ENCODE measurements around the gene EN2.
"Not testable (repeated sequence)": the region's sequence is repeated elsewhere in the genome, so short reads cannot be mapped to it uniquely, and the experiment has no call there.

EN2 gene

DNA sequence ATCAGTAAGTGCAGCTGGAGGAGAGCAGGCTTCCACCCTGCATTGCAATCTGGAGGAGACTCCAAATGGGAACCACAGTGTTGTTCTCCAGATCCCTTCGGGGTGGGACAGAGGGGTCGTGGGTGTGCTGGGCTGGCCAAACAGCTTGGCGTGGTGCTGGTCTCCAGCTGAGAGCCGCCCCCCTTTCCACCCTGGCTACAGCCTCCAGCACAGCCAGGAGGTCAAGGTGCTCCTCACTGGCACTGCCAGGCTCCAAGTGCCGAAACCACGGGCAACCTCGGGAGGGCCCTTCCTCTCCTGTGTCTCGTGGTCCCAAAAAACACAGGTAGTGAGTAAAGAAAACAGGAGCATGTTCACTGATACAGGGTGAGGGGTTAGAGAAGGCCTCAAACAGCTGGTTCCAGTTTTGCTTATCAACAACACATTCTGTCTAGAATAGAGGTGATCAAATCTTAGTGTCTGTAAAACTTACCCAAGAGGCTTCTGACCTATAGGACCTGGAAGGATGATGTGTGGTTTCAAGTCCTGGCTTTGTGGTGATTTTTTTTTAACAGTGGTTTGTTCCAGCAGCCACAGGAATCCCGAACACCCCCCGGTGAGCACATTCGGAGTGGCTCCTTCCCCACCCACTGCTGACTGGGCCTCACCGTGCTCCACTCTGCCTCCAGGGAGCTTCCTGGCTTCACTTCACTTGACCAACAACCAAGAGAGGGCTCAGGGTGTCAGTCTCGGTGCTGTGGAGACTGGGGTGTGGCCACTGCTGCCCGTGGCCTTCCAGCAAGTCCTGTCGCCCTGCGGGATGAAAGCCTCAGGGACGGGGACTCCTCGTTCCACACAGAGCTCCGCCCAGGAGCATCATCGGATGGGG, 31.2 kb upstream of the EN2 start:
- no peak for DNase-seq

DNA sequence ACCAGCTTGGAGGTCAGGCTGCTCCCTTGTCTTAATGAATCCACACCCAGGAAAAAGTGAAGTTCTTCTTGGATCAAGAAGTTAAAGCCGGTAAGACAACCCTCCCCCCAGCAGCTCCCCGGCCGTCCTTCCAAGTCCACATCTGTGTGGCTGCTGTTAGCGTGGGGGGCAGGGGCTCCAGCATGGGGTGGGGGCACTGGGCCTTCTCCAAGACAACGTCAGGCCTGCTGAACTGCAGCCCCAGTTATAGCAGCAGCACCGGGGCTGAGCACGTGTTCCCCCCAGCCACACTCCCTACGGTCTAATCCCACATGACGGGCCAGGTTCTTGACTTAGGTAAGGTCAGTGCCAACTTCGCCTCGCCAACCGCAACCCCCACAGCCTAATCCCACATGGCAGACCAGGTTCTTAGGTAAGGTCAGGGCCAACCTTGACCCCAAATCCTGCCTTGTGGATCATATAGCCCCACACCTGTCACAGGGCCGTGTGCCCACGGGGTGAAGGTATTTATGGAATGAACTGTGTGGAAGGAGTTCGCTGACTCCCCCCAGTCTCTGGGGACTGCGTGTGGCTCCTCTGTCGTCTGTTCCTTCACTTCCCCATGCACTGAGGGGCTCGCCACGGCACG, 30.4 kb upstream of the EN2 start:
- no peak for DNase-seq

DNA sequence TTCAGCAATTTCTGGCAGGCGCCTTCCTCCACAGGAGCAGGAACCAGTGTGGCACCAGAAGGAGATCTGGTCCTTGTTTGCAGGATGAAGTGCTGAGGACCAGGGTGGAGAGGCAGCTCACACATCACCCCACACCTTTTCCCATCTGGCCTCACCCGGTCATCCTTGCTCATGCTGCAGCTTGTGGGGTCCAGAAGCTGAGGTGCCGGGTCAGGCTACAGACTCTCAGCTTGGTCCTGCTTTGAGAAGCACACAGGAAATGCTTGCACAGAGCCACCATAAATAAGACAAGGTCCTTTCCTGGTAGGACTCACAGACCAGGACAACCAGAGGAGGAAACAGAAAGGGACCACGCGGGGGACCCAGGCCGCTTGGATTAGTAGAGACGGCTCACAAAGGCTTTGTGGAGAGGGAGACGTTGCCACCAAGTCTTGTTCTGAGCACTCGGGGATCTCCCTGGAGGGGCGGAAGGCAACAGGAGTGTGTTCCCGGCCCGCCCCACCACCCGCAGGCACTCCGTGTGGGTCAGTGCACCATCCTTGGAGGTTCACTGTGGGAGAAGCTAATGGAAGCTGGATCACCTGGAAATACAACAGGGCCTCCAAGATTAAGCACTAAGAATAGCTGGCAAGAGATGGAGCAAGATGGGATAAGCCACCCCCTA, 29.6 kb upstream of the EN2 start:
- DNase-seq = no peak

DNA sequence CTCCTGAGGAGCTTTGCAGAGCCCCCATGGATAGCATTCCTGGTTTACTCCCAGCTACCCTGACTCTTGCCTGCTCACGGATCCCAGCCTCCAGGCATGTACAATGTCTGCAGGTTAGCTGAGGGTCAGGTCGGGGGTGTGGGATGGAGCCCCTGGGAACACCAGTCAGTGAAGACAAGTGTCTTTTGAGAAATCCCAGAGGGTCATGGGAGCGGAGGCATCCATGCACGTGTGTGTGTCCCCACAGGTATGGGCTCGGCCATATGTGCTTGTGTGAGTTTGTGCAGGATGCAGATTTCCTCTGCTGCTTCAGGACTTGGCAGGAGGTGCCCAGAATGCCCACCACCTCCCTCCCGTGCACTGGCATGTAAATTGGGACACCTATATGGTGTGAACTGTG, 28.3 kb upstream of the EN2 start:
- no peak for DNase-seq

DNA sequence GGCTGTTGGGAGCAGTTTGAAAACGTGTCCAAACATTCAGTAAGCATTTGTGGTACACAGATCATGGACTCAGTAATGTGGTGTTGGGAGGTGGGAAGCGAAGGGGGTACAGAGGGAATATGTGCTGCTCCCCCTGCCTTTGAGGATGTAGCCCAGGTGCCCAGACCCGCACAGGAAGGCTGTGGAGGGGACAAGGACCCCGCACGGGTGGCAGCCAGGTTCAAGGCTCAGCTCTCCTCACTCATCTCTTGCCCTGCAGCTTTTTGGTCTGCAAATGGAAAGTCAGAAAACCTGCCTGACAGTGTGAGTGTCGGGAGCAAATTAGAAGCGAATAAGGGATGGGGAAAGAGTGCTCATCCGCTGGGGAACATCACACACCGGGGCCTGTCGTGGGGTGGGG, 27.3 kb upstream of the EN2 start:
- no peak for DNase-seq

DNA sequence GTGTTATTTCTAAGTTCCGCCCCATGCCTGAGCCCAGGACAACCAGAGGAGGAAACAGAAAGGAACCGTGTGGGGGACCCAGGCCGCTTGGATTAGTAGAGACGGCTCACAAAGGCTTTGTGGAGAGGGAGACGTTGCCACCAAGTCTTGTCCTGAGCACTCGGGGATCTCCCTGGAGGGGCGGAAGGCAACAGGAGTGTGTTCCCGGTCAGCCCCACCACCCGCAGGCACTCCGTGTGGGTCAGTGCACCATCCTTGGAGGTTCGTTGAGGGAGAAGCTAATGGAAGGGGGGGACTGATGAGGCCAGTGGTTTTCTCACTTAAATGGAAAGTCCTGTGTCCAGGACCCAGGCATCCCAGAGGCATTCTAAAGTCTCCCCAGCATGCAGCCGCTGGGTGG, 26.7 kb upstream of the EN2 start:
- DNase-seq = no peak

DNA sequence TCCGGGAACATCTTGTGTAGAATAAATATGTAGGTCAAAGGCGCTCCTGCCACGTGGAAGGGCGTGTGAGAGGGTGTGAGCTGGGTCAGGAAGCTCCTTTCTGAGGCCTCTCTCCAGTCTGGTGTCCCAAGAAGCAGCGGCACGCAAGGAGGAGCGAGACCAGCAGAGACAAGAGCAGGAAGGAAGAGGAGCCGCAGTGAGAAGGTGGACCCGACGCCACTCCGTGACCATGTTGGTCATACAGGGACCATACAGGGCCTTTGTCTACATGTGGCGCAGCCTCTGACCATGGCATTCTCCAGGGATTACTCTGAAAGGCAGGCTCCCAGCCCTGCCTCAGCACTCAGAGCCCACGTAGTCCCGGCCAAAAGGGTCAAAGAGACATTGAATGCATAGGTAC, 26.2 kb upstream of the EN2 start:
- no peak for DNase-seq

DNA sequence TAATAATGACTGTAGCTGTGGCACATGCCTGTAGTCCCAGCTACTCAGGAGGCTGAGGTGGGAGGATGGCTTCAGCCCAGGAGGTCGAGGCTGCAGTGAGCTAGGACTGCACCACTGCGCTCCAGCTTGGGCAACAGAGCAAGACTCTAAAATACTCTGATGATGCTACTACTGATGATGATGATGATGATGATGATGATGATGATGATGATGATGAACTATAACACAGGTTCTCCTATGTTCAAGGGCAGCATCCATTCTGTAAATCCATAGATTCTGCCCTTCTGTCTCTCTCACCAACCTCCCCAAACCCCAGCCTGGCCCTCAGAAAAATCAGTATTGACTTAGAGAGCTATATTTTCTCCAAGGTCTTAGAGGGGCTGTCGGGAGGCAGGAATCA, 22.8 kb upstream of the EN2 start:
- no peak for DNase-seq

DNA sequence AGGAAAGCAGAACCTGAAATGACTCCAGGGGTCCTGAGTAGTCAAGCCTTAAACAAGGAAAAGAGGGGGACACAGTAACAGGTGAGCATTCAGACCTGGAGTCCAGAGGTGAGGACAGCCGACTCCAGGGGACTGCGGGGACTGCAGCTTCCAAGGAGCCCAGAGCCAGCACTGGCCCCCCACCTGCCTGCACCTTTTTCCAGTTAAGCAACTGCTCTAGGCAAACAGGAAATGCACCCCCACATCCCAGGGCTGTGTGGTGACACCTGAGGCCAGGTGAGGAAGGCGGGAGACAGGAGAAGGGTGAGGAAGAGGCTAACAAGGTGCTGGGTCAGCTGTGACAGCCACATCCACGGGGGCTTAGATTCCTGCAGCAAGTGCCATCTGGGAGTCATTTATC, 20.1 kb upstream of the EN2 start:
- DNase-seq = no peak

DNA sequence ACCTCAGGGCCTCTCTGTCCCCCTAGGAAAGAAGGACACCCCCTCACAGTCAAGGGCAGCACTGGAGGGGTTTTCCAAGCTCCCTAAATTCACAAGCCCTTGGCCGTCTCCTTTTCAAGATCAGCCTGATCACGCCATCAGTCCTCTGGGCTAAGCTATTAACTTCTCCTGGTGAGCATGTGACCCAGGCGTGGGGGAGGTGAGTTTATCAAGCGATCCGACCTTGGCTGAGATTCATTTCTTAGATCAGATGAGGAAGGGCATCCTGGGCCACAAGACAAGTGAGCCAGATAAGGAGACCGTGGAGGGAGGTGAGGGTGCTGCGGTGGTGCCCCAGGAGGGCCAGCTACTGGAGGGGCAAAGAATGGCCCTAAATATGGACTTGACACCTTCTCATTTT, 19.2 kb upstream of the EN2 start:
- DNase-seq = no peak

DNA sequence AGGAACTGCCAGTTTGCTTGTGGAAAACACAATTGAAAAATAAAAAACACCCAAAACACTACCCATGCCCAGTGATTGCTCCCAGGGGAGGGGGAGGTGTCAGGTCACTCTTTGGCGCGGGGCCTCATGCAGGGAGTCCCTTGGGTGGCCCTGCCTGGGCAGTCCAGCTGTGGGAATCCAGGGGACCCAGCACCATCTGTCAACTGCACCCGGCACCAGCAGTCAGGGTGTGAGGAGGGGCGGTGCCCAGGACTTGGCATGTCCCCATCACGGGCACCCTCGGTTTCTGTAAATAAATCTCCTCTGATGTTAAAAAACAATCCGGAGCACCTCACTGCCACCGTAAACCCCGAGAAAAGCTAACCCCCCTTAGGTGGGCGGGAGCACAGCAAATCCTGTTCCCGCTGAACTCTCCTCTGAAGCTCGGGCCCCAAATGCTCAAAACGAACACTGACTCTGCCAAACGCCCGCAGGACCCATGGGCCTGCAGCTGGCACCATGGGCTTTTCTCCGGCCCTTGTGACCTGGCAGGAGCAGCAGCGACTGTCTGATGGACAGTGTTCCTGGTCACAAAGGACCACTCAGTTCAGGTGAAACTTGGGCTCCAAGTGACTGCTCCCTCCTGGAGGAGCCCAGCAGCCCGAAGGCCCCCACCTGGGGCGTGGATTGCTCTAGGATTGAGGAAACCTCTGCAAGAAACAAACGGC, 18.5 kb upstream of the EN2 start:
- no peak for DNase-seq

DNA sequence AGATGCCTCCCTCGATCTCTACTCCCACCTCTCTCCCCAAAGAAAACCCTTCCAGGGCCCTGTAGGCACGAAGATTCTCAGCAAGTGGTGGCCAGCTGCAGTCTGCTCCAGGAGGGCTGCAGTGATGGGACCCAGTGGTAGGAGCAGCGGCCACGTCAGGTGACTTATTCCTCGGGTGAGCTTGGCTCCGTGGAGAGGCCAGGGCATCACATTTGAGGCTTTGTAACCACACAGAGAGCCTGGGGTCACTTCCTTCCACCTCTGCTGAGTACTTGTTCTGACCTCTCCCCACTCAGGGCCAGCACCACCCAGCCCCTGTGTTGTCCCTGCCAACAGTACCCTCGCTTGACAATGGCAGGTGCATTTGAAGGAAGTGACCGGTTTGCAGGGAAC, 17.9 kb upstream of the EN2 start:
- DNase-seq = no peak

DNA sequence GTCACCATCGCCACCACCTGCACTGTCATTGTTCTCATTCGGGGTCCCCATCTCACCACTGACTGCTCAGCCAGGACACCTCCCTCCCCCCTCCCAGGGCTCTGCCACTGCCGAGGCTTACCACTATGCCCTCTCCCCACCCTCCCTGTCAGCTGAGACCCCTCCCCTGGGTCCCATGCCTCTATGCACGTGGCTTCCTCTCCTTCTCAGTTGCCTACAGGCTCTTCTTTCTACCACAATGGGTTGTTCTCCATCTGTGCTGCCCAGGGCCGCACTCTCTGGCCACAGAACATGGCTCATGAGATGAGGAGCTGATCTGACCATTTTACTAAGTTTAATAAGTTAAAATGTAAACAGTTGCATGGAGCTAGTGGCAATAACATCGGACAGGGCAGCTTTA, 16.1 kb upstream of the EN2 start:
- DNase-seq = no peak

DNA sequence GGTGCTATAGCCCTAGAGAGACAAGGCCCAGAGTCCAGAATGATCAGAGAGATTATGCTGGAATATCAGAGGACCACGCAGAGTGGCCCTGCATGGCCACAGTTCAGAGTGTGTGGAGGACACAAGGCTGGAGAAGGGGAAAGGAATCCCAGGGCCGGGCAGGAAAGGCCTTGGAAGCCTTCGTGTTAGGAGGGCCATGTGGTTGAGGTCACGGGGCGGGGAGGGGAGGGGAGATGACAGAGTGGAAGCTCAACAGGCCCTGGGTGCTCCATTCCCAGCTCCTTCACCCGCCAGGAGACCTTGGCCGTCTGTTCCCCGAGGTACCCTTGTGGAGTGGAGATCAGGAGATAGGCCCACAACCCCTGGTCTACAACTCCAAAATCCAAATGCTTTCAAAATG, 13.2 kb upstream of the EN2 start:
- no peak for DNase-seq

DNA sequence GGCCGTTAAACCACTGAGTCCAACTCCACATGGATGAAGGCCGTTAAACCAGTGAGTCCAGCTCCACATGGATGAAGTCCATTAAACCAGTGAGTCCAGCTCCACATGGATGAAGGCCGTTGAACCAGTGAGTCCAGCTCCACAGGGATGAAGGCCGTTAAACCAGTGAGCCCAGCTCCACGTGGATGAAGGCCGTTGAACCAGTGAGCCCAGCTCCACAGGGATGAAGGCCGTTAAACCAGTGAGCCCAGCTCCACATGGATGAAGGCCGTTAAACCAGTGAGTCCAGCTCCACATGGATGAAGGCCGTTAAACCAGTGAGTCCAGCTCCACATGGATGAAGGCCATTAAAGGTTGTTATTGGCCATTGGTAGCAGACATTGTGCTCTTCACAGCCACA, 12.3 kb upstream of the EN2 start:
- DNase-seq = not testable (repeated sequence)

DNA sequence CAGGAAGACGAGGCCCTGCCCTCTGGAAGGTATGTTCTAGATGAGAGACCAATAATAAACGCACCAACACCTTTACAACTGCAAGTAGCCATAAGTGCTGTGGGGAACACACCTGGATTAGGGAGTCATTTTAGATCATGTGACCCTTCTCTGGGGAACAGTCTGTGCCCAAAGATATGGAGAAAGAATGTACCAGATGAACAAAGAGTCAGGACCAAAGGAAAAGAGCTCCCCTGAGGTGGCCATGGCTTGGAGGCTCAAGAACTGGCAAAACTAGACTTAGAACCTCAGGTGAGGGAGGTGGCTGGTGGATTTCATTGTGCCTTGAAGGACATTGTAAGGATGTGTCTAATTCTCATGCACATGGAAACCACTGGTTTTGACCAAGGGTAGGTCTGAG, 10.3 kb upstream of the EN2 start:
- no peak for DNase-seq

DNA sequence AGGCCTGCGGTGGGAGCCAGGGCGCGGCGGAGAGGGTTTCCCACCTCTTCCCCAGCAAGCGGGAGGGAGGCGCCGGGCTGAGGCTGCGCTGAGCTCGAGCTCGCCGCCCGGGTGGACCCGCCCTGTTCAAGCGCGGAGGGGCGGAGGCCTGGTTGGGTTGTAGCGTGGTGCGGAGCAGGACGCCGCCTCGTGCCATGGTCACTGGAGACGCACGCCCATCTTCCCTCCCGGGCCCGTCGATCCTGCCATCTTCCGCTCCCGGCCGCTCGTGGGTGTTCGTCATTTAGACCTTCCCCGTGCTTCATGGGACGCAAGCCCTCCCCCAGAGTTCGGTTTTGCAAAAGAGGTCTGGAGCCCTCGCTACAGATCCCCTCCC, 9.3 kb upstream of the EN2 start:
- no peak for DNase-seq

DNA sequence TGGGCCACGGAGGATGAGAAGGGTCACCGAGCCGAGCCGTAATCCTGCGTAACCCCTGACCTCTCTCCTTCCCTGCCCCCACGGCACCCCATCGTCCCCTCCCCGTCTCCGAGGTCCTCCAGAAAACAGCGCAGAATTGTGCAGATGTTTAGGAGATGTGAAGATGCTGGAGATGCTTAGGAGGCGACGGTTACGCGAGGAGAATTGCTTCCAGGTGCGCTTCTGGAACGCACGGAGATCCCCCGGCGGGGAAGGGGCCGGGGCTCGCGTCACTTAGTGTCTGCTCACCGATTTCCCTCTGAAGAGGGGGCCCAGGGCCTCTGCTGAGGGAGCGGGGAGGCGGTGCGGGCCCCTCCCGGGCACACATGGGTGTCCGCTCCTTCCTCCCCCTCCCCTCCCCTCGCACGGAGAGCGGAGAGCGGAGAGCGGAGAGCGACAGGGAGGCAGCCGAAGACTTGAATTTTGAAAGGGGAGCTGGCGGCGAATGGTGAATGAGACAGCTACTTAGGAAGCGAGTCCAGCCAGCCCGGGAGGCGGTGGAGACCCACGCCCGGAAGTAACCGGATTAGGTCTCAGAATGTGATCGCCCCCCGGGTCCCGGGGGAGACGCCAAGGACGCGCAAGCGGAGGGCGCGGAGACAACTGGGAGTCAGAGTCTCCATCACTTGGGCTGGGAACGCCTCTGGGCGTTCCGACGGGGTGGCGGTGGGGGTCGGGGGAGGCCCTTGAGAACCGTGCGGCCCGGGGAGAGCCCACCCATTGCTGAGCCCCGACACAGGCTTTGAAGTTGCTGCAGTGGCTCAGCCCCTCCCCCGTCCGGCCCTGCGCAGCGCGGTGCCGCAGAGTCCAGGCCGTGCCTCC, 8.7 kb upstream of the EN2 start:
- DNase-seq = no peak

DNA sequence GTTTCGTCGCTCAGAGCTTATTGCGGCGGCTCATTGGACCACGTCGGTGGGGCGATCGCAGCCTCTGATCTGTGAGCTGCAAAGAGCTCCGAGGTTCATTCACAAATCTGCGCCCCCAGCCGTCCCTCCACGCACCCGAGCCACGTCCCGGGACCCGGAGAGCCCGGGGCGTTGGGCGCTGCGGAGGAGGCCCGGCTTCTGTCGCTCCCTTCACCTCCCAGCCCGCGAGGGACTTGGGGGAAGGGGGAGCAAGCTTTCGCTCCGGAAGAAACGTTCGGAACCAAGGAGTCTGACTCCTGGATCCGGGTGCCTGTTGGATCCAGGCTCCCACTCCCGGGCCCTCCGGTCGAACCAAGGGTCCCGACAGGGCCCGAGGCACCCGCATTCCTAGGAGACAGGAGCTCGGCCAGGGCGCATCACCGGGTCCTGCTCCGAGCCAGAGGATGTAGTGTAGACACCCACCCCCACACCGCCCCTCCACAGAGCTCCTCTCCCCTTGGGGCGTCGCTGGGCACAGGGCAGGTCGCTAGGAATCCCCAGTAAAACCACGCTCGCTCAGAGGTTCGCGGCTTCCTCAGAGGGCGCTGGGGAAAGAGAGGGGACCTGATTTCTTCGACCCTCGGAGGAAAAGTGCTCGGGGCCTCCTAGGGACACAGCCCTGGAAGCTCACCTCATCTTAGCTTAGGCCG, 7.9 kb upstream of the EN2 start:
- DNase-seq = no peak

DNA sequence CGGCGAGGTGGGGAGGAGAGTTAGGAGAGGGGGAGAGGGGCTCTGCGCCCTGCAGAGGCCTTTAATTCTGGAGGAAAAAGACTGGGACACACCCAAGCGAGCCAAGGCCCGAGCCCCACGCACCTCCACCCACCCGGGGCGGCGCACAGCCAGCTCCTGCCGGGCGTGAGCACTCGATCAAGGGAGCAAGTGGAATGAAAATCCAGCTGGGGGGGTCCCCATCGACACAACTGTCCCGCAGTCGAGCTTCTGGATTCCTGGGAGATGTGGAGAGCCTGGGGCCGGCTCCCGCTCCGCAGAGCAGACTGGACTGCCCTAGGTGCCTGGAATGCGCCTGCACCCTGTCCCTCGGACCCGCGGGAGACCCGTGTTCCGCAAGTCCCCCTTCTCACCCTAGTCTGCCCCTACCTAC, 7.4 kb upstream of the EN2 start:
- DNase-seq = no peak

DNA sequence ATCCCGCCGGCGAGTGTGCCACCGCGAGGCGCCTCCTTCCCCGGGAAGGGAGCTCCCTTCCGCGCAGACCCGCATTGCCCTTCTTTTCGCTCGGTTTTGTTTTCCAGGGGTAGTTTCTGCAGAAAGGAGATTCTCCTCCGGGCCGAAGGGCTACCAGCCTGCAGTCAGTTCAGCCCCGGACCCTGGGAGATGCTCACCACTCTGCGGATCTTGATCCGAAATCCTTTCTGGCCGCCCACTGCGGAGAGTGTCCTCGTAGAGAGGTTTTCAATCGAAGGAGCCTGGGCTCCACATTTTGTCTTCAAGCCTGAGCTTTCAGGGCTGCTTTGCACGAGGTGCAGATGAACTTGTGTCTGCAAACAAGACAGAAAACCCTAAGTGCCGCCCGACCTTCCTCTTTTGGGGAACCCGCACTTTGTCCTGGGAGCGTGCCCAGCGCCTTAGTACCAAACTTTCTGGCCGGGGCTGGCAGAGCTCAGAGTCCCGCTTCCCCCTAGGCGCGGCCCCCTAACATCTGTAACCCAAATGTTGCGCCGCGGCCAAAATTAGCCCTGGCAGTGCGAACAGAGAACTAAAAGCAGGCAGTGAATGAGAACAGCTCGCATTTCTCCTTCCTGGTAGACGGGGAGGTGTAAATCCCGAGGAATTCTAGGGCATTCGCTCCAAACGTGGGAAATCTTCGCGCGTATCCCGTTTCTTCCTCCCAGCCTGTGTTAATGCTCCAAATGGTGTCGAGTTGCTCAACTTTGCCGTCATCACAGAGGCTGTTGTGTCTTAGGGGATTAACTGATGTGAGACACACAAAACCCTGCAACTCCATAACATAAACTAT, 6.7 kb upstream of the EN2 start:
- DNase-seq = no peak
